ENCODE measurements around the gene FMO4.

The FMO4 gene

DNA sequence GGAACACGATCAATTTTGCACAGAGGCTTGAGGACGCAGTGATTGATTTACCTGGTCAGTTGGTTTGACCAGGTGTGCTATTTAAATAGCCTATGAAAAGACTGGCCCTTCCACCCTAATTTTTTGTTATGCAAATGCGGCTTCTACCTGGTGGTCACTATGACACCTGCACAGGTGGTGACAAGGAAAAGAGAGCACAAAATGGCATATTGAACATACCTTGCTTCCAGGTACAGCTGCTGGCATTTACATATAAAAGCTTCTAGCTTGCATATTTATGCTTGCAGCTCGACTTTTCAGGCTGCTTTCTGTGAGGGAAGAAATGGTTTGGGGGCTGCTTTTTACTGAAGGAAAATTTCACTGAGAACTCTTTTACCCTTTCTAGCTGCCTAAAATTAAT lies 15.3 kb upstream of the FMO4 start:
- TF ChIP-seq, protein P1, sequence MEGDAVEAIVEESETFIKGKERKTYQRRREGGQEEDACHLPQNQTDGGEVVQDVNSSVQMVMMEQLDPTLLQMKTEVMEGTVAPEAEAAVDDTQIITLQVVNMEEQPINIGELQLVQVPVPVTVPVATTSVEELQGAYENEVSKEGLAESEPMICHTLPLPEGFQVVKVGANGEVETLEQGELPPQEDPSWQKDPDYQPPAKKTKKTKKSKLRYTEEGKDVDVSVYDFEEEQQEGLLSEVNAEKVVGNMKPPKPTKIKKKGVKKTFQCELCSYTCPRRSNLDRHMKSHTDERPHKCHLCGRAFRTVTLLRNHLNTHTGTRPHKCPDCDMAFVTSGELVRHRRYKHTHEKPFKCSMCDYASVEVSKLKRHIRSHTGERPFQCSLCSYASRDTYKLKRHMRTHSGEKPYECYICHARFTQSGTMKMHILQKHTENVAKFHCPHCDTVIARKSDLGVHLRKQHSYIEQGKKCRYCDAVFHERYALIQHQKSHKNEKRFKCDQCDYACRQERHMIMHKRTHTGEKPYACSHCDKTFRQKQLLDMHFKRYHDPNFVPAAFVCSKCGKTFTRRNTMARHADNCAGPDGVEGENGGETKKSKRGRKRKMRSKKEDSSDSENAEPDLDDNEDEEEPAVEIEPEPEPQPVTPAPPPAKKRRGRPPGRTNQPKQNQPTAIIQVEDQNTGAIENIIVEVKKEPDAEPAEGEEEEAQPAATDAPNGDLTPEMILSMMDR (IDR thresholded peaks at IDR 0.05; ENCODE audit: low read depth, low read length), result no peak
- no peak for DNase-seq (ENCODE audit: extremely low read depth, low read depth)

DNA sequence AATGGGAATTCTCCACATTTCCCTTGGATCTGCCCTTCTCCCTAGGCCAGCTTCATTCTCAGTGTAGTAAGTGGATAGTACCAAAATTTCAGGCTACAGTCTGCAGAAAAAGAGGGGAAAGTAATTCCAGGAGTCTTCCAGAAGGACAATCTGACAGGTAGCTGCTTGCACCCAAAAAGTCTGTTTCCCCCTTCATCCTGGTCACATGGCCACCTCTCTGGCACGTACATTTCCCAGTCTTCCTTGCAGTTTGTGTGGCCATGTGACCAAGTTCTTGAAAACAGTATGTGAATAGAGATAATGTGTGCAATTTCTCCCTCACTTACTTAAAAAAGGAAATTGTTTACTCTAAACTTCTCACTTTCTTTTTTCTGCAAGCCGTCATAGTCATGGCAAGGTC lies 14.6 kb upstream of the FMO4 start:
- TF ChIP-seq, protein P1 (IDR thresholded peaks at IDR 0.05; ENCODE audit: low read depth, low read length), result no peak
- DNase-seq (ENCODE audit: extremely low read depth, low read depth), result no peak

DNA sequence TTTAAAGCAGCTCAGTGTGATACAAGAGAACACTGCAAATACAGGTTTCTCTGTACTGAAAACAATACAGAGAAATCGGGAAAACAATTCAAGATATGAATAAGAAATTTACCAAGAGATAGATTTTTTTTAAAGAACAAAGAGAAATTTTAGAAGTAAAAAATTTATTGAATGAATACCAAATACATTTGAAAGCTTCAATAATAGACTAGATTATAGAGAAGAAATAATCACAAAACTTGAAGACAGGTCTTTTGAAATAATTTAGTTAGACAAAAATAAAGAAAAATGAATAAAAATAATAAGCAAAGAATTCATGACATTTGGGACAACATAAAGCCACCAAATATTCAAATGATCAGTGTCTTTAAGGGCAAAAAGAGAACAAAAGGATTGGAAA lies 13.6 kb upstream of the FMO4 start:
- no peak for DNase-seq (ENCODE audit: extremely low read depth, low read depth)
- TF ChIP-seq, protein P1 (IDR thresholded peaks at IDR 0.05; ENCODE audit: low read depth, low read length), result no peak

DNA sequence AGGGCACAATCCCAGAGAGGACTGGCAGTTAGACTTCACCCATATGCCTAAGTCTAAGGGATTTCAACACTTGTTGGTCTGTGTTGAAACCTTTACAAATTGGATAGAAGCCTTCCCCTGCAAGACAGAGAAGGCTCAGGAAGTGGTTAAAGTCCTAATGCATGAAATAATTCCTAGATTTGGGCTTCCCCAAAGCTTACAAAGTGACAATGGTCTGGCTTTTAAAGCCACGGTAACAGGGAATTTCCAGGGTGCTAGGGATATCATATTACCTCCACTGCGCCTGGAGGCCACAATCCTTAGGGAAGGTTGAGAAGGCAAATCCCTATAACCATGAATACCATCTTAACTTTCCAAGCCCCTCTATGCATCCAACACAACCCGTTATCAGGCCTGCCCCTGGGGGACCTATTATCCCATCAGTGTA lies 3.3 kb upstream of the FMO4 start:
- DNase-seq (ENCODE audit: extremely low read depth, low read depth), result no peak

DNA sequence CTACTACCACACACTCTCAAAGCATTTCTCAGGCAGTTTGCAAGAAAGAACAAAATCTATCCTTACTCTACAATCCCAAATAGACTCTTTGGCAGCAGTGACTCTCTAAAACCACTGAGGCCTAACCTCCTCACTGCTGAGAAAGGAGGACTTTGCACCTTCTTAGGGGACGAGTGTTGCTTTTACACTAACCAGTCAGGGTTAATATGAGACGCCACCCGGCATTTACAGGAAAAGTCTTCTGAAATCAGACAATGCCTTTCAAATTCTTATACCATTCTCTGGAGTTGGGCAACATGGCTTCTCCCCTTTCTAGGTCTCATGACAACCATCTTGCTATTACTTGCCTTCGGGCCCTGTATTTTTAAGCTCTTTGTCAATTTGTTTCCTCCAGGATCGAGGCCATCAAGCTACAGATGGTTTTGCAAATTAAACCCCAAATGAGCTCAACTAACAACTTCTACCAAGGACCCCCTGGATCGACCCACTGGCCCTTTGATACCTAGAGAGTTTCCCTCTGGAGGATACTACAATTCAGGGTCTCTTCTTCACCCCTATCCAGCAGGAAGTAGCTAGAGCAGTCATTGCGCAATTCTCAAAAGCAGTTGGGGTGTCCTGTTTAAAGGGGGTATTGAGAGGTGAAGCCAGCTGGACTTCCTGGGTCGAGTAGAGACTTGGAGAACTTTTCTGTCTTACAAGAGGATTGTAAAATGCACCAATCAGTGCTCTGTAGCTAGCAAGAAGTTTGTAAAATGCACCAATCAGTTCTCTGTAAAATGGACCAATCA lies 2.0 kb upstream of the FMO4 start:
- DNase-seq (ENCODE audit: extremely low read depth, low read depth), result no peak
- TF ChIP-seq, protein P1 (IDR thresholded peaks at IDR 0.05; ENCODE audit: low read depth, low read length), result no peak

More for the DNA sequence above, 3.3 kb upstream of the FMO4 start:
- TF ChIP-seq, protein P1 (IDR thresholded peaks at IDR 0.05; ENCODE audit: low read depth, low read length), result no peak

DNA sequence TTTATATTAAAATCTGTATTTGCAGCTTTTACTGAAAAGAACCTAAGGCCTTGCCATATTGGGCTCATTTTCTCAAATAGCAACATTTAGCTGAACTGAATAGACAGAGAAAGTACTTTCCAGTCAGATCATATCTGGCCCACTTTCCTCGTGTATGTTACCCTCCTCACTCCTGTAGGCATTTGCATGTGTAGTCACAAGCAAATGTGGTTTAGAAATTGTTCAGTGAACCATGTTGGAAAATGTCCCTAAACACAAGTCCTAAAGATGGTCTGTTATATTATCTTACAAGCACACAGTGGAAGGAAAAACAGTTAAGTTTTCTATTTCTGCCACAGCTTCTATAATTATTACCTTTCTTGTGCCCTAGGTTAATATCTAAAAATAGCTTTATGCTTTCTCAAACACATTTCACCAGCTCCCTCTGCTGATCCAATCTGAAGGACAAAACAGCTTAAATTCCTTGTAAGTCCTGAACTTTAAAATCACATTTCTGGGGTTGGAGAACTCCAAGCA lies 606 bp upstream of the FMO4 start:
- TF ChIP-seq, protein P1 (IDR thresholded peaks at IDR 0.05; ENCODE audit: low read depth, low read length), result no peak
- no peak for DNase-seq (ENCODE audit: extremely low read depth, low read depth)

DNA sequence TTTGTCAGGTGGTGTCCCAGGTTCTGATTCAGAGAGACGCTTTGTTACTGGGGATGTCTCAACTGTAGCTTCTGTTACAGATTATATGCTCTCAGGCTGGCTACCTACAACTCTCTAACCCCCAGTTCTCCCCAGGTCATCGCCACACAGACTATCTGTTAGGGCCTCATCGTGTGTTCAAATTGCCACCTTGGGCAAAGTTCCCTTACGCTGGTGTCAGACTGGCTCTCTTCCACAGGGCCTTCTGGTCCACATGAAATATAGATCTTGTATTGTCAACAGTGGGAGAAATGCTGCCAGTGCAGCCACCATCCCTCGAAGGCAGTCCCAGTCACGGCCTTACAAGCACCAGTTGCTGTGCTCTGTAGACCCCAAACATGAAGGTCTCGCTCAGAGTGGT lies 15.3 kb downstream of the FMO4 start:
- DNase-seq (ENCODE audit: extremely low read depth, low read depth), result no peak
- TF ChIP-seq, protein P1 (IDR thresholded peaks at IDR 0.05; ENCODE audit: low read depth, low read length), result no peak
